ENCODE data around the gene PRR23A. TPM values are rescaled to one million over a fixed set of nuclear protein-coding genes. Genes with fewer than 3 reads are reported as not detected.

Gene PRR23A
- total and polyA plus RNA-seq, 4 donors, result not detected

DNA sequence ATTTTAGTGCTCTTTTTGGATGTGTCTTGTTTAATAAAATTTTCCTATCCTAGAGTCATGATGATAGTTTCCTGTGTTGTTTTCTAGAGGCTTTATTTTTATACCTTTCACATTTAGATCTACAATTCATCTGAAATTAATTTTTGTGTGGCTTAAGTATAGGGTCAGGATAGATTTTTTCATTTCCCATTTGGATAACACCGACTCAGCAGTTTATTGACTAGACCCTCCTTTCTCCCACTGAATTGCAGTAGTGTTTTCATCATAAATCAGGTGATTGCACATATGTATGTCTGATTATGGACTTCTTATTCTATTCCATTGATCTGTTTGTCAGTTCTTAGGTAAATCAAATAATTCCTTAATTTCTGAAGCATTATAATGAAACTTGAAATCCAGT lies 10.4 kb downstream of the PRR23A start:
- H3K36me3 ChIP-seq (ENCODE audit: control insufficient read depth in 4 of 4, insufficient read depth in 3 of 4, low read depth in 1 of 4, low read length in 3 of 4), result no peaks in the 10 kb centered on the region
- TF ChIP-seq TAF1 (conservative IDR thresholded peaks at IDR 0.05), result no peak

DNA sequence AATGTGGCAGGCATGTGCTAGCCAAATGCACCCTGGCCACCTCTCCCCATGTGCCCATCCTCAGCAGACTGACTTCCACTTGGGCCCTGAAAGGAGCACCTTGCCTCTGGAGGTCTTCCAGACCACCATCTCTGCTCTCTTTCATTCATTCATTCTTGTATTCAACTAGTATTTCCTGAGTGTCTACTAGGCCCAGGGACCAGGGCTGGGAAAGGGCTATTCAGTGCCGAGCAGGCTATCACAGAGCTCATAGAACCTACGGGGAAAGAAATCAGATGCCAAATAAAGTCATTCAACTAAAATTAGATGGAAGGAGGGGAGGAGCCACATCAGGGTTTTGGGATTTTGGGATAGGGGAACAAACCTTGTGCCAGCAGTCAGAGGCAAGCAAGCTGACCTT lies 18.9 kb downstream of the PRR23A start:
- 95% methylated on average over 2 of the region's 2 CpGs for WGBS
- TF ChIP-seq MAX (IDR thresholded peaks at IDR 0.05), result no peak
- TF ChIP-seq, protein P1, sequence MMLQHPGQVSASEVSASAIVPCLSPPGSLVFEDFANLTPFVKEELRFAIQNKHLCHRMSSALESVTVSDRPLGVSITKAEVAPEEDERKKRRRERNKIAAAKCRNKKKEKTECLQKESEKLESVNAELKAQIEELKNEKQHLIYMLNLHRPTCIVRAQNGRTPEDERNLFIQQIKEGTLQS (IDR thresholded peaks at IDR 0.05), result no peak
- TF ChIP-seq EGR1 (IDR thresholded peaks at IDR 0.05; ENCODE audit: low read depth in 2 of 2), result no peak

More for the DNA sequence above, 10.4 kb downstream of the PRR23A start:
- peaks cover 0 to 5% (median 1%) of the 10 kb centered on the region in 4 donors for H3K9me3 ChIP-seq (ENCODE audit: control insufficient read depth in 4 of 4, low read length in 3 of 4)
- no peak overlapping the region for H3K9ac ChIP-seq (ENCODE audit: low read depth in 1 of 2, low read length in 2 of 2)
- H3K27ac ChIP-seq (ENCODE audit: low read depth in 1 of 2, low read length in 2 of 2), result no peak overlapping the region
- H3K27me3 ChIP-seq (ENCODE audit: control insufficient read depth in 4 of 4, insufficient read depth in 4 of 4, low read length in 3 of 4), result peaks cover 0 to 5% (median 0%) of the 10 kb centered on the region in 4 donors
- H3K4me1 ChIP-seq (ENCODE audit: control insufficient read depth in 4 of 4, insufficient read depth in 4 of 4, low read length in 3 of 4), result no peaks in the 10 kb centered on the region
- DNase-seq (ENCODE audit: low spot score), result no peak
- 65% methylated on average over 1 of the region's 1 CpG for WGBS
- H3K4me3 ChIP-seq (ENCODE audit: low read depth in 1 of 3, low read length in 3 of 3), result no peak overlapping the region

GRCh38 chr3:138985932-138986331 lies 20.1 kb downstream of the PRR23A start:
- 79% methylated on average over 4 of the region's 4 CpGs for WGBS
- H3K4me3 ChIP-seq (ENCODE audit: low read depth in 1 of 3, low read length in 3 of 3), result no peak overlapping the region
- TF ChIP-seq MAX (IDR thresholded peaks at IDR 0.05) (no peak), REST (IDR thresholded peaks at IDR 0.05) (no peak), GABPA (IDR thresholded peaks at IDR 0.05 in 1 of 2, conservative IDR thresholded peaks at IDR 0.05 in 1 of 2) (no peak), FOXA2 (IDR thresholded peaks at IDR 0.05) (no peak), TAF1 (conservative IDR thresholded peaks at IDR 0.05) (no peak), NR2F2 (IDR thresholded peaks at IDR 0.05) (no peak), HNF4G (IDR thresholded peaks at IDR 0.05) (no peak), CTCF (IDR thresholded peaks at IDR 0.05; ENCODE audit: low read depth, low read length, missing input control) (no peak), FOXA1 (IDR thresholded peaks at IDR 0.05) (no peak), SP1 (IDR thresholded peaks at IDR 0.05) (no peak), JUND (IDR thresholded peaks at IDR 0.05) (no peak), HNF4A (conservative IDR thresholded peaks at IDR 0.05) (no peak), RXRA (IDR thresholded peaks at IDR 0.05) (no peak)
- TF ChIP-seq, protein P1 (IDR thresholded peaks at IDR 0.05), result no peak
- TF ChIP-seq, protein P2, sequence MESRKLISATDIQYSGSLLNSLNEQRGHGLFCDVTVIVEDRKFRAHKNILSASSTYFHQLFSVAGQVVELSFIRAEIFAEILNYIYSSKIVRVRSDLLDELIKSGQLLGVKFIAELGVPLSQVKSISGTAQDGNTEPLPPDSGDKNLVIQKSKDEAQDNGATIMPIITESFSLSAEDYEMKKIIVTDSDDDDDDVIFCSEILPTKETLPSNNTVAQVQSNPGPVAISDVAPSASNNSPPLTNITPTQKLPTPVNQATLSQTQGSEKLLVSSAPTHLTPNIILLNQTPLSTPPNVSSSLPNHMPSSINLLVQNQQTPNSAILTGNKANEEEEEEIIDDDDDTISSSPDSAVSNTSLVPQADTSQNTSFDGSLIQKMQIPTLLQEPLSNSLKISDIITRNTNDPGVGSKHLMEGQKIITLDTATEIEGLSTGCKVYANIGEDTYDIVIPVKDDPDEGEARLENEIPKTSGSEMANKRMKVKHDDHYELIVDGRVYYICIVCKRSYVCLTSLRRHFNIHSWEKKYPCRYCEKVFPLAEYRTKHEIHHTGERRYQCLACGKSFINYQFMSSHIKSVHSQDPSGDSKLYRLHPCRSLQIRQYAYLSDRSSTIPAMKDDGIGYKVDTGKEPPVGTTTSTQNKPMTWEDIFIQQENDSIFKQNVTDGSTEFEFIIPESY (IDR thresholded peaks at IDR 0.05), result no peak
- no peak overlapping the region for H3K27ac ChIP-seq (ENCODE audit: low read depth in 1 of 2, low read length in 2 of 2)
- no peaks in the 10 kb centered on the region for H3K9me3 ChIP-seq (ENCODE audit: control insufficient read depth in 4 of 4, low read length in 3 of 4)
- H3K9ac ChIP-seq (ENCODE audit: low read depth in 1 of 2, low read length in 2 of 2), result no peak overlapping the region
- no peaks in the 10 kb centered on the region for H3K27me3 ChIP-seq (ENCODE audit: control insufficient read depth in 4 of 4, insufficient read depth in 4 of 4, low read length in 3 of 4)
- H3K36me3 ChIP-seq (ENCODE audit: control insufficient read depth in 4 of 4, insufficient read depth in 3 of 4, low read depth in 1 of 4, low read length in 3 of 4), result no peaks in the 10 kb centered on the region
- DNase-seq (ENCODE audit: low spot score), result no peak
- no peaks in the 10 kb centered on the region for H3K4me1 ChIP-seq (ENCODE audit: control insufficient read depth in 4 of 4, insufficient read depth in 4 of 4, low read length in 3 of 4)

More for the DNA sequence above, 18.9 kb downstream of the PRR23A start:
- Histone ChIP-seq H3K27me3 (ENCODE audit: control insufficient read depth in 4 of 4, insufficient read depth in 4 of 4, low read length in 3 of 4) (no peaks in the 10 kb centered on the region), H3K27ac (ENCODE audit: low read depth in 1 of 2, low read length in 2 of 2) (no peak overlapping the region), H3K4me3 (ENCODE audit: low read depth in 1 of 3, low read length in 3 of 3) (no peak overlapping the region), H3K4me1 (ENCODE audit: control insufficient read depth in 4 of 4, insufficient read depth in 4 of 4, low read length in 3 of 4) (no peaks in the 10 kb centered on the region), H3K36me3 (ENCODE audit: control insufficient read depth in 4 of 4, insufficient read depth in 3 of 4, low read depth in 1 of 4, low read length in 3 of 4) (no peaks in the 10 kb centered on the region), H3K9ac (ENCODE audit: low read depth in 1 of 2, low read length in 2 of 2) (no peak overlapping the region), H3K9me3 (ENCODE audit: control insufficient read depth in 4 of 4, low read length in 3 of 4) (no peaks in the 10 kb centered on the region)
- no peak for DNase-seq (ENCODE audit: low spot score)

All from liver (tissue), 9 donors.